GM13976 (cell line): ENCODE results near the gene MAMLD1.

ENCODE experiments used
- DNase-seq: peaks from one replicate; pipeline ENCODE4 v3.0.0; 2012; ENCODE audit warnings: low spot score
- in situ Hi-C: fragments of 300-500 bp; cut with MboI; formaldehyde crosslinking; loops from one replicate; pipeline ENCODE4 v1.12.0; 2022; ENCODE audit warnings: low sequenced_read_pairs, mixed read lengths, inconsistent platforms; ENCODE audit not compliant: unreplicated experiment
- TF ChIP-seq, protein P1 (sequence below): IDR thresholded peaks from 2 replicates; pipeline ENCODE4 v1.5.1; 2012; ENCODE audit warnings: borderline replicate concordance, mild to moderate bottlenecking; ENCODE audit not compliant: insufficient read depth; ENCODE audit errors: extremely low read depth, missing control alignments, control extremely low read depth

MAMLD1 gene

DNA sequence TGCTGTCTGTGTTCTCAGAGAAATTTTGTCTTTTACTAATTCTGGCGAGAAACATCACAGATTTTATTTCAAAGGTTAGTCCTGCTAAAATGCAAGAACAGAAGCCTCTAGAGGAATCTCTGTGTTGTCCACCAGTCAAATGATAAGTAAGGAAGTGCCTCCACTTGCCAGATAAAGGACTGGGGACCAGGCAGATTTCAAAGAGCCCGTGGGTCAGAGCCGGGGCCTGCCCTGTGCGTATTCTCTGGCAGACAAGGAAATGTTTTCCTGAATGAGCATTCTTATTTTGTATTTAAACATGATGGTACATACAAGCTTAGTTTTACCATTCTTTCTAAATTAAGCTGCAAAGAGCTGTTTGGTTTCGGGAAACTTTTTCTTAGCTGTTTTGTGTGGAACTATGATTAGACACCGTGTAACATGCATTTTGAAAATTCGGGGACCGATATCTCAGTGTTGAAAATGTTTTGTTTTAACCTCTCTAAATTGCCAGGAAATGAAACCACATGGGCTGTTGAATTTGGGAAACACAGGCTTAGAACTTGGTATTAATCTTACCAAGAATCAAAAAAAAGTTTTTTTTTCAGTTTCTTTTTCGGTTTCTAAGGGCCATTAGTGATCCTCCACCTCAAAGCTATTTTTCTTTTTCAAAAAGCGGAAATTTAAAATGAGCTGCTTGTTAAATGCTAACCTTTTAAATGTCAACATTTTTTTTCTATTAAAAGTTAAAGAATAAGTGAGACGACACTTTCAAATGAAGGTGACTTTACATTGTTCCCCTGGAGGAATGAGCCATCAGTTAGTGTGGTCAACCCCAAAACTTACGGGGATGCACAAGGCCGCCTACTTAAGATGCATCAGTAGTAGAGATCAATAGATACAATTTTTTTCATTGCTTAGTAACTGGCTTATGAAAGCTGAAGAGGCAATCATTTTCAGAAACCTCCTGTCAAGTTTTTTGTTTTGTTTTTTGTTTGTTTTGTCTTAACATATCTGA is 115.7 kb downstream of the MAMLD1 start:
- in situ Hi-C loops = loop anchor here (25.0 kb wide), 1 partner anchor 516 kb away; no protein-coding TSS in a partner anchor
- no peak for DNase-seq
- TF ChIP-seq, protein P1, sequence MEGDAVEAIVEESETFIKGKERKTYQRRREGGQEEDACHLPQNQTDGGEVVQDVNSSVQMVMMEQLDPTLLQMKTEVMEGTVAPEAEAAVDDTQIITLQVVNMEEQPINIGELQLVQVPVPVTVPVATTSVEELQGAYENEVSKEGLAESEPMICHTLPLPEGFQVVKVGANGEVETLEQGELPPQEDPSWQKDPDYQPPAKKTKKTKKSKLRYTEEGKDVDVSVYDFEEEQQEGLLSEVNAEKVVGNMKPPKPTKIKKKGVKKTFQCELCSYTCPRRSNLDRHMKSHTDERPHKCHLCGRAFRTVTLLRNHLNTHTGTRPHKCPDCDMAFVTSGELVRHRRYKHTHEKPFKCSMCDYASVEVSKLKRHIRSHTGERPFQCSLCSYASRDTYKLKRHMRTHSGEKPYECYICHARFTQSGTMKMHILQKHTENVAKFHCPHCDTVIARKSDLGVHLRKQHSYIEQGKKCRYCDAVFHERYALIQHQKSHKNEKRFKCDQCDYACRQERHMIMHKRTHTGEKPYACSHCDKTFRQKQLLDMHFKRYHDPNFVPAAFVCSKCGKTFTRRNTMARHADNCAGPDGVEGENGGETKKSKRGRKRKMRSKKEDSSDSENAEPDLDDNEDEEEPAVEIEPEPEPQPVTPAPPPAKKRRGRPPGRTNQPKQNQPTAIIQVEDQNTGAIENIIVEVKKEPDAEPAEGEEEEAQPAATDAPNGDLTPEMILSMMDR = no peak

DNA sequence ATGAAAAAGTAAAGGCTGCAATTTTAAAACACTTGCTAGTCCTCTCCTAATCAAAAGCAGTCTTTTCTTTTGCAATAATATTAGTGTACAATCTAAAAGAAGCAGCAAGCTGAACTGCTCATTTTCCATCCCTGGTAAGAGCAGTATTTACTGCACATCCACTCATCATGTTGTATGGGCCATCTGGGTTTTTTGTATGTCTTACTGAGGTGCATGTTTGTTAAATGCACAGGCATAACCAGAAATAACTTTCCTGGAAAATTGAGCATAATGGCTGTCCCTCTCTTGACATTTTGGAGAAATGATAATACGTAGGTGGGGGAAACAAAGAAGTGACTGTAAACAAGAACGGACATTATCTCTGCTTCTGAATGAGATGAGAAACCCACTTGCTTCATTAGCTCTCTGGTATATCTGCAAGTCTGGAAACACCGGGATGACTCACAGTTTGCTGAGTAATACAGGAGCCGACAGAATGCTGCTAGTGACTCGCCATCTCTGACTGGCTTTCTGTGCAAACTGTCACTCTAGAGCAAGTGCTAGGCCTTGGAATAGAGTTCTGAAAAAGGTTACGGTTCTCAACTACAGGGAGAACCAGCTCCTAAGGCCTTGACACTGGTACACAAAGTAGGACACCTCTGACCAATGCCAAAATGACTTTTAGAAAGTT is 119.6 kb downstream of the MAMLD1 start:
- no peak for DNase-seq
- TF ChIP-seq, protein P1 = no peak
- in situ Hi-C loops = loop anchor here (25.0 kb wide), 1 partner anchor 520 kb away; no protein-coding TSS in a partner anchor

DNA sequence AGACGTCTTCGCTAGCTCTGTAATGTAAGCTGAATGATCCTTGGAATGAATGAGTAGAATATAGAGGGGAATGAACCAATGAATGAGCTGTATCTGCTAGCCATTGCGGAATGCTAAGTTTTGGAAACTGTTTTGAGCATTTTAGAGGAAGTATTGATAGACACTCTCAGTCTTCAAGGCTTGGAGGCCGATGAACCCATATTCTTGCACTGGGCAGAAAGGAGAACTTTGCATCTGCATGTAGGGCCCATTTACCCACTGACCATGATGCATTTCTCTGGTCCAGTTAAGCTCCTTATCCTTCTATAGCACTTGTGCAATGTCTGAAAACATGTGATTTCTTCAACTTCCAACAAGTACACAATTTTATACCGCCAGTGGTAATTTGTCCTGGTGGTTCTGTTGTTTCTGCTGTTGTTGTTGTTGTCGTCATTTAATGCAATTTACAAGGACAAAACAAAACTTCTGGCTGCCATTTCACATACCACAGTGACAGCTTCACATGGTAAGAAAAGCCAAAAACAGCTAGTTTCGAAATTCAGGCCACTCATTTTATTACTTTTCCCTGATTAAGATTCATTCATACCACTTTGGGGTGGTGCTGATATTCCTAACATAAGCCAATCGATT is 120.4 kb downstream of the MAMLD1 start:
- no peak for DNase-seq
- TF ChIP-seq, protein P1 = no peak
- in situ Hi-C loops = loop anchor here (25.0 kb wide), 1 partner anchor 521 kb away; no protein-coding TSS in a partner anchor

DNA sequence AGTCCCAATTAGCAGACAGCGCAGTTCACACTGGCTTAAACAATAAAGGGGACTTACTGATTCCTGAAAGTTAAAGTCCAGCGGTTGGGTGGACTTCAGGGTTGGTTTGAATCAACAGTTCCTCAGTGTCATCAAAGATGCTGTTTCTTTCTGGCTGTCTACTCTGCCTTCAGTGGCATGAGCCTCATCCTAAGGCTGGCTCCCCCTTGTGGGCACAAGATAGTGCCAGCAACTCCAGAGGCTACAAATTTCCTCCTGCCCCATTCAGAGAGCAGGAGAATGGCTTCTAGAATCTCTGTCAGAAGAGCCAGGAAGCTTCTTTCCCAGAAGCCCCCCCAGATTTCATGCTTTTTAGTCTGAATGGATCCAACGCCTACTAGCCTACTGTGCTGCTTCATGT is 122.9 kb downstream of the MAMLD1 start:
- in situ Hi-C loops = loop anchor here (25.0 kb wide), 1 partner anchor 524 kb away; no protein-coding TSS in a partner anchor
- no peak for DNase-seq
- TF ChIP-seq, protein P1 = peak; percentile 32

DNA sequence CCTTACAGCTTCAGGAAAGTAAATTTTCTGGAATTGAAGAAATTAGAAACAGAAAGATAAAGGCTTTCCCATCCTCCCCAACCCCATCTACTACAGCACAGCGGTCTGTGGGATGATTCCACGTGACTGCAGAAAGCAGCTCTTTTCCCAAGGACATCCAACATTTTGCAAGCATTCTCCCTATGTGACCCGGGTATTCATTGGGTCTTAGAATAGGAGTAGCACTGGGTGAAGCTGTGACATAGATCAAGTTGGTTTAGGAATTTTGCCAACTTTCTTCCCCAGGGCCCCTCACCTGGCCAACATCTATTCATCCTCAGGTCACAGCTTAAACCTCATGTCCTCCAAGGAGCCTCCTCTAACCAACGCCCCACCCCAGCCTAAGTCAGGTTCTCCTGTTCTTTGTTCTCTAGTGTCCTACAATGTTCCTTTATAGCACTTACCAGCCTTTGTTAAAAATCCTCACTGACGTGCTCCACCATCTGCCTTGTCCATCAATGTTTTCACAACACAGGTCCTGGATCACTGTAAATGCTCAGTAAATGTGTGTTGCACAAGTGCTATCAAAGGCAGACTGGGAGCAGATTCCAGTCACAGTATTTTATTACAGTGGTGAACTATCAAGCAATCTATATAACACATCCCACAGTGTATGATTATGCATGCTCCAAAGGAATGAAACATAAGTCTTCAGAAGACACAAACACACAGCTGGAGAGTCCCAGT is 124.4 kb downstream of the MAMLD1 start:
- TF ChIP-seq, protein P1 = no peak
- DNase-seq = no peak
- in situ Hi-C loops = loop anchor here (25.0 kb wide), 1 partner anchor 525 kb away; no protein-coding TSS in a partner anchor
